ENCODE data around the gene NIFK. TPM values are rescaled to one million over a fixed set of nuclear protein-coding genes. Genes with fewer than 3 reads are reported as not detected.

The NIFK gene
- total and polyA plus RNA-seq, 10 donors, result 28.4 to 74.7 (median 44.9) TPM

- H3K9me3 ChIP-seq, result no peaks in the 10 kb centered on the region
- intact Hi-C loops (cut with DNase I; ENCODE audit: low total_unique reads), result no loop called here
Measured at GRCh38 chr2:121727950-121728349, 8.7 kb downstream of the NIFK start.

GRCh38 chr2:121727332-121727731 is 9.3 kb downstream of the NIFK start:
- Histone ChIP-seq H3K27ac (no peak overlapping the region), H3K36me3 (peaks cover 0 to 72% (median 65%) of the 10 kb centered on the region in 6 donors), H3K27me3 (replicated peaks in 1 of 7) (no peaks in the 10 kb centered on the region), H3K4me1 (peaks cover 0 to under 1% (median 0%) of the 10 kb centered on the region in 6 donors), H3K4me3 (no peak overlapping the region), H3K9me3 (no peaks in the 10 kb centered on the region)
- no peak for TF ChIP-seq CTCF (IDR thresholded peaks at IDR 0.05 in 8 of 11, conservative IDR thresholded peaks at IDR 0.05 in 3 of 11)
- TF ChIP-seq POLR2A (IDR thresholded peaks at IDR 0.05), result no peak
- no peak for TF ChIP-seq POLR2AphosphoS5 (IDR thresholded peaks at IDR 0.05)
- 93 to 100% (median 94%) methylated on average over 2 of the region's 2 CpGs for WGBS, 5 donors
- DNase-seq, result no peak
- intact Hi-C loops (cut with DNase I; ENCODE audit: low total_unique reads), result no loop called here

More at GRCh38 chr2:121727950-121728349, 8.7 kb downstream of the NIFK start:
- peaks cover 0 to 6% (median 0%) of the 10 kb centered on the region in 6 donors for H3K4me1 ChIP-seq
- no peaks in the 10 kb centered on the region for H3K27me3 ChIP-seq (replicated peaks in 1 of 7)
- H3K4me3 ChIP-seq, result no peak overlapping the region
- TF ChIP-seq CTCF (IDR thresholded peaks at IDR 0.05 in 8 of 11, conservative IDR thresholded peaks at IDR 0.05 in 3 of 11) (no peak), POLR2AphosphoS5 (IDR thresholded peaks at IDR 0.05) (no peak), POLR2A (IDR thresholded peaks at IDR 0.05) (no peak)
- H3K27ac ChIP-seq, result no peak overlapping the region
- peaks cover 0 to 78% (median 72%) of the 10 kb centered on the region in 6 donors for H3K36me3 ChIP-seq
- no peak for DNase-seq

GRCh38 chr2:121723316-121723715 is 13.4 kb downstream of the NIFK start:
- Histone ChIP-seq H3K27me3 (replicated peaks in 1 of 7) (no peaks in the 10 kb centered on the region), H3K4me3 (no peak overlapping the region), H3K27ac (no peak overlapping the region), H3K36me3 (peaks cover 0 to 31% (median 25%) of the 10 kb centered on the region in 6 donors), H3K9me3 (no peaks in the 10 kb centered on the region), H3K4me1 (peaks cover 0 to 10% (median 6%) of the 10 kb centered on the region in 6 donors)
- no peak for DNase-seq
- intact Hi-C loops (cut with DNase I; ENCODE audit: low total_unique reads), result loop anchor here (5.0 kb wide), 1 partner anchor 321 kb away; no protein-coding TSS in a partner anchor
- WGBS, 5 donors, result 86 to 91% (median 88%) methylated on average over 5 of the region's 5 CpGs
- TF ChIP-seq POLR2A (IDR thresholded peaks at IDR 0.05) (no peak), POLR2AphosphoS5 (IDR thresholded peaks at IDR 0.05) (no peak), CTCF (IDR thresholded peaks at IDR 0.05 in 8 of 11, conservative IDR thresholded peaks at IDR 0.05 in 3 of 11) (no peak)

- Histone ChIP-seq H3K36me3 (peaks cover 0 to 23% (median 17%) of the 10 kb centered on the region in 6 donors), H3K27ac (no peak overlapping the region)
- WGBS, 5 donors, result 71 to 83% (median 74%) methylated on average over 5 of the region's 5 CpGs
Measured at GRCh38 chr2:121722479-121722878, 14.2 kb downstream of the NIFK start.

More at GRCh38 chr2:121722479-121722878, 14.2 kb downstream of the NIFK start:
- TF ChIP-seq CTCF (IDR thresholded peaks at IDR 0.05 in 8 of 11, conservative IDR thresholded peaks at IDR 0.05 in 3 of 11) (no peak), POLR2A (IDR thresholded peaks at IDR 0.05) (no peak), POLR2AphosphoS5 (IDR thresholded peaks at IDR 0.05) (no peak)
- DNase-seq, result no peak
- Histone ChIP-seq H3K27me3 (replicated peaks in 1 of 7) (no peaks in the 10 kb centered on the region), H3K4me1 (peaks cover 0 to 11% (median 6%) of the 10 kb centered on the region in 6 donors), H3K9me3 (no peaks in the 10 kb centered on the region), H3K4me3 (no peak overlapping the region)
- intact Hi-C loops (cut with DNase I; ENCODE audit: low total_unique reads), result loop anchor here (5.0 kb wide), 1 partner anchor 320 kb away; no protein-coding TSS in a partner anchor

Data from spleen (tissue), 11 donors.